HepG2 (cell line): ENCODE results near the gene CA10. TPM values are rescaled to one million over a fixed set of nuclear protein-coding genes. Genes with fewer than 3 reads are reported as not detected.

Experiments used
- ATAC-seq: fragments of 200-7000 bp; cut with Tn5 transposase; 3 replicates; pipeline ENCODE4 v1.9.1; 2020; ENCODE audit warnings: mild to moderate bottlenecking, moderate library complexity
- BruUV-seq: library from RNA; stranded (reverse); fragments of 400-500 nt; replicated peaks from 2 replicates; lab custom pipeline; 2021; lab: Mats Ljungman, UMichigan
- CTCF ChIA-PET: fragments of 300-600 bp; formaldehyde crosslinking; extraction: SDS; loops from one replicate; lab custom pipeline; 2021; ENCODE audit warnings: low total read pairs, inconsistent platforms, low intra/inter-chr PET ratio; lab: Yijun Ruan, JAX
- POLR2A ChIA-PET: fragments of 350-600 bp; sonication (Branson Sonifier 250); formaldehyde crosslinking; loops from one replicate; lab custom pipeline; 2020; ENCODE audit warnings: antibody characterized with exemption, inconsistent platforms; lab: Yijun Ruan, JAX
- DNase-seq: peaks from one replicate; pipeline ENCODE4 v3.0.0-alpha.2; 2015; ENCODE audit warnings: low spot score
- FAIRE-seq: peaks from 3 replicates; lab custom pipeline; 2011; peaks lifted over from hg19 to GRCh38; lab: Jason Lieb, UNC
- H2AFZ ChIP-seq: one replicate; pipeline ENCODE4 v1.6.1; 2011; ENCODE audit warnings: low read length, inconsistent platforms
- H3K27ac ChIP-seq: fragments of 300-600 bp; 3 replicates; pipeline ENCODE4 v1.8.0; 2011; ENCODE audit warnings: mixed run types, mild to moderate bottlenecking, mixed read lengths, low read length, inconsistent platforms; ENCODE audit not compliant: insufficient read depth; ENCODE audit errors: extremely low read length
- H3K27me3 ChIP-seq, 2 experiments: fragments of 200-600 bp in 1 of 2; 2 replicates in 1 of 2; 3 replicates in 1 of 2; pipeline versions ENCODE4 v1.6.0 to v1.8.0; 2011; ENCODE audit warnings: low read length in 2 of 2, mild to moderate bottlenecking in 2 of 2, moderate library complexity in 2 of 2, inconsistent platforms in 1 of 2; ENCODE audit not compliant: insufficient read depth in 2 of 2, control insufficient read depth in 1 of 2
- H3K36me3 ChIP-seq, 2 experiments: fragments of 200-600 bp in 1 of 2; replicated peaks in 1 of 2; 2 replicates in 1 of 2; 3 replicates in 1 of 2; pipeline versions ENCODE4 v1.5.1 to v1.8.0; 2011; ENCODE audit warnings: low read length in 2 of 2, inconsistent platforms in 1 of 2; ENCODE audit not compliant: insufficient read depth in 2 of 2, control insufficient read depth in 1 of 2
- H3K4me1 ChIP-seq: 2 replicates; pipeline ENCODE4 v1.5.1; 2012; ENCODE audit warnings: low read length, inconsistent platforms; ENCODE audit not compliant: insufficient read depth
- H3K4me2 ChIP-seq: 2 replicates; pipeline ENCODE4 v1.6.0; 2011; ENCODE audit warnings: low read depth, low read length, inconsistent platforms
- H3K4me3 ChIP-seq, 3 experiments: fragments of 200-600 bp in 1 of 3; sonication (generic), shearing (Covaris generic) in 1 of 3; replicated peaks in 1 of 3; 2 replicates each; pipeline ENCODE4 v1.5.1; 2011 to 2016; ENCODE audit warnings: low read length in 3 of 3, inconsistent platforms in 2 of 3, low read depth in 2 of 3, mild to moderate bottlenecking in 2 of 3, control low read depth in 1 of 3, mixed read lengths in 1 of 3; ENCODE audit not compliant: insufficient read depth in 1 of 3
- H3K79me2 ChIP-seq: one replicate; pipeline ENCODE4 v1.6.1; 2011; ENCODE audit warnings: low read length, inconsistent platforms; ENCODE audit not compliant: insufficient read depth
- H3K9ac ChIP-seq: 2 replicates; pipeline ENCODE4 v1.6.0; 2011; ENCODE audit warnings: mild to moderate bottlenecking, low read depth, low read length, inconsistent platforms; ENCODE audit not compliant: insufficient read depth
- H3K9me3 ChIP-seq: 2 replicates; pipeline ENCODE4 v1.5.1; 2012; ENCODE audit warnings: mild to moderate bottlenecking, low read length
- H4K20me1 ChIP-seq: 2 replicates; pipeline ENCODE4 v1.6.0; 2011; ENCODE audit warnings: inconsistent platforms, mild to moderate bottlenecking, low read length, moderate library complexity; ENCODE audit not compliant: insufficient read depth
- ATF7-NPFF ChIP-seq: sonication (generic); formaldehyde crosslinking; IDR thresholded peaks from 2 replicates; pipeline ENCODE4 v1.8.1; 2023; ENCODE audit warnings: mild to moderate bottlenecking, low read depth, missing genetic modification reagents, moderate library complexity
- CEBPZ ChIP-seq: IDR thresholded peaks from 2 replicates; pipeline ENCODE4 v1.6.1; 2012; ENCODE audit warnings: low read length, improper control_type of control experiment
- EED ChIP-seq: sonication (generic); formaldehyde crosslinking; IDR thresholded peaks from 2 replicates; pipeline ENCODE4 v1.5.0; 2020; ENCODE audit warnings: mild to moderate bottlenecking, missing genetic modification reagents
- ELF4 ChIP-seq: sonication (generic); formaldehyde crosslinking; IDR thresholded peaks from 2 replicates; pipeline ENCODE4 v1.5.0; 2020; ENCODE audit warnings: missing genetic modification reagents, mild to moderate bottlenecking, moderate library complexity, borderline replicate concordance
- ZFX ChIP-seq: sonication (generic); formaldehyde crosslinking; IDR thresholded peaks from 2 replicates; pipeline ENCODE4 v1.4.0; 2020; ENCODE audit warnings: mild to moderate bottlenecking, low read depth, missing genetic modification reagents, moderate library complexity
- ZNF138 ChIP-seq: sonication (generic); formaldehyde crosslinking; IDR thresholded peaks from 2 replicates; pipeline ENCODE4 v1.5.0; 2020; ENCODE audit warnings: mild to moderate bottlenecking, low read depth, missing genetic modification reagents
- ZNF205 ChIP-seq: IDR thresholded peaks from 2 replicates; pipeline ENCODE4 v1.6.1; 2018; ENCODE audit warnings: missing biosample characterization, missing genetic modification reagents
- ZNF337 ChIP-seq: sonication (generic); formaldehyde crosslinking; IDR thresholded peaks from 2 replicates; pipeline ENCODE4 v1.5.1; 2020; ENCODE audit warnings: missing genetic modification reagents, low read depth, mild to moderate bottlenecking, borderline replicate concordance
- ZNF350 ChIP-seq: sonication (generic); formaldehyde crosslinking; IDR thresholded peaks from 2 replicates; pipeline ENCODE4 v1.4.0; 2020; ENCODE audit warnings: mild to moderate bottlenecking, low read depth, missing genetic modification reagents, borderline replicate concordance
- WGBS: methylation state at CpG from one replicate; pipeline ENCODE4 v1.1.6; 2017; ENCODE audit warnings: low lambda C conversion rate; 5-methylcytosine and 5-hydroxymethylcytosine counted together
- in situ Hi-C: cut with HindIII; loops from 2 replicates; pipeline ENCODE4 v1.10.0; 2017; ENCODE audit warnings: low pct_unique_long_range_greater_than_20kb; ENCODE audit not compliant: extremely low pct_ligation_motif_present
- intact Hi-C: fragments of 100-400 bp; cut with micrococcal nuclease; formaldehyde crosslinking; loops from one replicate; pipeline ENCODE4 v1.10.0; 2022; ENCODE audit not compliant: unreplicated experiment
- polyA plus RNA-seq, 8 experiments: library from polyadenylated mRNA; depleted of rRNA in 3 of 8; stranded (reverse) in 7 of 8; unstranded in 1 of 8; fragments of >200 nt; fragmentation: Illumina TruSeq in 4 of 8; extraction: Trizol in 4 of 8; gene quantifications; 2 replicates each; pipeline versions ENCODE4 v1.2.1 to v1.2.3, GENCODE V29; 2011 to 2016; ENCODE audit warnings: low read depth in 4 of 8, missing spikeins in 1 of 8, mixed read lengths in 1 of 8; ENCODE audit not compliant: insufficient read depth in 1 of 8
- total RNA-seq, 5 experiments: library from RNA; depleted of rRNA; stranded (reverse); fragments of >200 nt; fragmentation: Illumina TruSeq; extraction: Trizol; gene quantifications; 2 replicates each; pipeline ENCODE4 v1.2.3, GENCODE V29; 2016; ENCODE audit warnings: low read depth in 1 of 5
- TF ChIP-seq, protein P1 (sequence below): sonication (generic); formaldehyde crosslinking; IDR thresholded peaks from 2 replicates; pipeline ENCODE4 v1.8.1; 2023; ENCODE audit warnings: mild to moderate bottlenecking, moderate library complexity, missing genetic modification reagents

CA10 gene
- total and polyA plus RNA-seq, 2 of the 13 experiments (the other 11 are each of a cell fraction or from before 2014, with no cell fraction given): not detected

DNA sequence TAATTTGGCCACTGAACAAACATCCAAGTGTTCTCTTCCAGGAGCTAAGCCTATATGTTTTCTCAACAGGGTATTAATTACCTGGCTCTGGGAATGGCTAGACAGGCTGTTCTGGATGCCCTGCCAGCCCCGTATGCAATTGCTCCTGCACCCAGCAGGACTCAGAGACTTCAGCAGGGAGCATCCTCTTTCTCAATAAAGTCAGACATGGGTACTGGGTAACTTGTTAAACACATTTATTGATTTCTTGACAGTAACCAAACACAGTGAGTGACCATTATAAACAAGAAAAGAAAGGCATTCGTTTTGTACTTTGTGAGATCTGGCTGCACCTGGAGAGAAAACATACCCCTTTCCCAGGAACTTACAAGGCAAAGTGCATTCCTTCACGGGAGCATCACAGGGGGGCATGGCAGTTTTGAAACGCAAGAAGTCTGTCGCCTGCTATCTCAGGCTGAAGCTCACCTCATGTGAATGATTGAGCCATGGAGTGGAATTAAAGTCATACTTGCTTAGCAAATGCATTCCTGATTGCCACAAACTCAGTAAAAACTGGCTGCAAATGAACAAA is 528.3 kb downstream of the CA10 start (continued):
- no peak for TF ChIP-seq CEBPZ
- TF ChIP-seq, all 625 proteins: peak for 22

DNA sequence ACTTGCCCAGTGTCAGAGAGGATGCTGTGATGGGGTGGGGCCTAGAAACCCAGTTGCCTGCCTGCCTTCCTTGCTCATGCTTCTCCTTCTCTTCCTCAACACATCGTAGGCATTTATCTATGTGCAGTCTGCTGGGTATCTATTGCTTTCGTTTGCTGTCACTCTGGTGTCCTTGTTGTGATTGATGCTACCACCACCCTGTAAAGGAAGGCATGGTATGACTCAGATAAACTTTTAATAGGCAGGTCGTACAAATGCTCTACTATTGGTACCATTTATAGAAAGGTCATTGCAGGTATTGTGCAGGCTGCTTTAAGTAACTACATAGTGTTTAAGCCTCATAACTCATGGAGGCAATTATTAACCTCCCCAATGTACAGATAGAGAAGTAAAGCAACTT is 529.3 kb downstream of the CA10 start:
- FAIRE-seq: no peak
- in situ Hi-C loops (no loop called here), intact Hi-C loops (no loop called here)
- ATAC-seq: no peak
- Histone ChIP-seq H3K4me2 (no peak overlapping the region), H3K4me1 (peaks cover 8% of the 10 kb centered on the region), H2AFZ (no peak overlapping the region), H3K4me3 (no peak overlapping the region), H3K27me3 (no peaks in the 10 kb centered on the region), H3K9me3 (no peaks in the 10 kb centered on the region), H3K79me2 (no peaks in the 10 kb centered on the region), H3K27ac (no peak overlapping the region), H3K9ac (no peak overlapping the region)
- CTCF ChIA-PET: no interaction called here
- DNase-seq: no peak
- 0% methylated on average over 3 of the region's 3 CpGs for WGBS
- TF ChIP-seq ATF7-NPFF (CRISPR knock-in tag): no peak
- no peak for TF ChIP-seq ZNF350
- no peak for TF ChIP-seq ZNF138 (CRISPR knock-in tag)
- no peak for TF ChIP-seq ZNF337
- no peak for TF ChIP-seq ELF4 (CRISPR knock-in tag)
- no peak for TF ChIP-seq ZFX (CRISPR knock-in tag)
- no peak for TF ChIP-seq EED (CRISPR knock-in tag)
- no peak for TF ChIP-seq ZNF205
- TF ChIP-seq, protein P1, sequence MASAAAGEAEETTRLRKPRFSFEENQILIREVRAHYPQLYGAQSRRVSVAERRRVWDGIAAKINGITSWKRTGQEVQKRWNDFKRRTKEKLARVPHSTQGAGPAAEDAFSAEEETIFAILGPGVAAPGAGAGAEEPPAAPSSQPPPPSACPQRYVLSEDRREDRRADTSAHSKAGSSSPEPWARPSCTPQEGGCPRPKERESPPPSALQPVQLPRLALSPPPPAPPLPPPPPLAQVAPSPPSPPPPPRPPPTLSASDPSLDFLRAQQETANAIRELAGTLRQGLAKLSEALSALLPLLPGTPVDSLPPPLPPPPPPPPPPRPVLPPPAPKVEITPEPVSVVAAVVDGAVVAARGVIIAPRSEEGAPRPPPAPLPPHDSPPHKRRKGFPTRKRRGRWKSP (CRISPR knock-in tag): no peak
- TF ChIP-seq, all 625 proteins: peak for 0
- POLR2A ChIA-PET: no interaction called here
- H4K20me1 ChIP-seq: no peaks in the 10 kb centered on the region
- BruUV-seq: no TSS peak
- H3K36me3 ChIP-seq: no peaks in the 10 kb centered on the region
